ENCODE data around the gene COX14. TPM values are rescaled to one million over a fixed set of nuclear protein-coding genes. Genes with fewer than 3 reads are reported as not detected.

The COX14 gene
- total RNA-seq, 4 donors from 2014 or later: 40.6 to 135 (median 90.9) TPM

DNA sequence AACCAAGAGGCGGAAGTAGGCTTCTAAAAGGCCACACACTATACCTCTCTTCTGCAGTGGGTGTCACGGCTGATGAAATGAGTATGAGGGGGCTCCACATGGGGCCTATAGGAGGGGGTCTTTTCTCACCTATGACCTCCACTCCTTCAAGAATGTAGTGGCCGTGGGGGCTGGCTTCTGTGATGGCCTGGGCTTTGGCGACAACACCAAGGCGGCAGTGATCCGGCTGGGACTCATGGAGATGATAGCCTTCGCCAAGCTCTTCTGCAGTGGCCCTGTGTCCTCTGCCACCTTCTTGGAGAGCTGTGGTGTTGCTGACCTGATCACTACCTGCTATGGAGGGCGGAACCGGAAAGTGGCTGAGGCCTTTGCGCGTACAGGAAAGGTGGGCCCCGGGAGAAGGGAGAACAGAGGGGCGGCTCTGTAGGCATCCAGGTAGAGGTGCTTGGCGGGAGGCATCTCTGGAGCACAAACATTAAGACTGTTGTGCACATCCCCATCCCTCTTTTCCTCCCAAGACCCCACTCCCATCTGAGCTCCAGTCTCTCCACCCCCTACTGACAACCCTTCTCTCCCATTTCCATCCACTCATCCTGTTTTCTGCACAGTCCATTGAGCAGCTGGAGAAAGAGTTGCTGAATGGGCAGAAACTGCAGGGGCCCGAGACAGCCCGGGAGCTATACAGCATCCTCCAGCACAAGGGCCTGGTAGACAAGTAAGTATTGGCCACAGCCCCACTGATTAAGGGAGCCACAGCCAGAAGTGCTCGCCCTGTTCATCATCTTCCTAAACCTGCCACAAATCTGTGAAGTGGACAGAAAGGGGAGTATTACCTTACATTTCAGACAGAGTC lies 4.4 kb upstream of the COX14 start:
- Histone ChIP-seq H3K27me3 (no peaks in the 10 kb centered on the region), H3K36me3 (no peaks in the 10 kb centered on the region), H3K4me3 (replicated peaks in 1 of 3) (no peak overlapping the region), H3K9me3 (no peaks in the 10 kb centered on the region), H3K27ac (no peak overlapping the region), H3K4me1 (peaks cover 28 to 39% of the 10 kb centered on the region in 2 donors)
- TF ChIP-seq, protein P1, sequence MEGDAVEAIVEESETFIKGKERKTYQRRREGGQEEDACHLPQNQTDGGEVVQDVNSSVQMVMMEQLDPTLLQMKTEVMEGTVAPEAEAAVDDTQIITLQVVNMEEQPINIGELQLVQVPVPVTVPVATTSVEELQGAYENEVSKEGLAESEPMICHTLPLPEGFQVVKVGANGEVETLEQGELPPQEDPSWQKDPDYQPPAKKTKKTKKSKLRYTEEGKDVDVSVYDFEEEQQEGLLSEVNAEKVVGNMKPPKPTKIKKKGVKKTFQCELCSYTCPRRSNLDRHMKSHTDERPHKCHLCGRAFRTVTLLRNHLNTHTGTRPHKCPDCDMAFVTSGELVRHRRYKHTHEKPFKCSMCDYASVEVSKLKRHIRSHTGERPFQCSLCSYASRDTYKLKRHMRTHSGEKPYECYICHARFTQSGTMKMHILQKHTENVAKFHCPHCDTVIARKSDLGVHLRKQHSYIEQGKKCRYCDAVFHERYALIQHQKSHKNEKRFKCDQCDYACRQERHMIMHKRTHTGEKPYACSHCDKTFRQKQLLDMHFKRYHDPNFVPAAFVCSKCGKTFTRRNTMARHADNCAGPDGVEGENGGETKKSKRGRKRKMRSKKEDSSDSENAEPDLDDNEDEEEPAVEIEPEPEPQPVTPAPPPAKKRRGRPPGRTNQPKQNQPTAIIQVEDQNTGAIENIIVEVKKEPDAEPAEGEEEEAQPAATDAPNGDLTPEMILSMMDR (IDR thresholded peaks at IDR 0.05): no peak
- no peak for TF ChIP-seq POLR2A (IDR thresholded peaks at IDR 0.05)
- DNase-seq: no peak
- WGBS, 2 donors: 80 to 85% methylated on average over 13 to 17 of the region's 17 CpGs
- intact Hi-C loops (cut with DNase I): loop anchor here (10.0 kb wide), 1 partner anchor 207 kb away; no protein-coding TSS in a partner anchor

DNA sequence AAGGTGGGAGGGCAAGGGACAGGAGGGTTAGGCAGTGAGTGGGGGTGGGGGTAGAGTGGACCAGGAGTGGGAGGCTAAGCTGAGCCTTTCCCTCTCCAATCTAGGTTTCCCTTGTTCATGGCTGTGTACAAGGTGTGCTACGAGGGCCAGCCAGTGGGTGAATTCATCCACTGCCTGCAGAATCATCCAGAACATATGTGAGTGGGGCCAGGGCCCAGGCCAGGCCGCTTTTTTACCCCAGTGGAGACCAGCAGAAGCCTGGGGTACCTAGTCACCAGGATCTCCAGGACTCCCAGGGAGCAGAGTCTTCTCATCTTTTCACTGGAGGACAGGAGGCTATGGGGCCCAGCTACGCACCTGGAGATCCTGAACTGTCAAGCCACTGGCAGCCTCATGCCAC lies 2.7 kb upstream of the COX14 start:
- intact Hi-C loops (cut with DNase I): loop anchor here (10.0 kb wide), 1 partner anchor 205 kb away; no protein-coding TSS in a partner anchor
- Histone ChIP-seq H3K4me1 (peaks cover 35 to 42% of the 10 kb centered on the region in 2 donors), H3K27ac (peak overlapping the region; percentile 86 to 98 (median 95)), H3K36me3 (no peaks in the 10 kb centered on the region), H3K9me3 (no peaks in the 10 kb centered on the region), H3K4me3 (replicated peaks in 1 of 3) (no peak overlapping the region), H3K27me3 (no peaks in the 10 kb centered on the region)
- TF ChIP-seq POLR2A (IDR thresholded peaks at IDR 0.05): no peak
- TF ChIP-seq, protein P1 (IDR thresholded peaks at IDR 0.05): no peak
- no peak for DNase-seq
- WGBS, 2 donors: 95 to 100% methylated on average over 3 of the region's 3 CpGs

DNA sequence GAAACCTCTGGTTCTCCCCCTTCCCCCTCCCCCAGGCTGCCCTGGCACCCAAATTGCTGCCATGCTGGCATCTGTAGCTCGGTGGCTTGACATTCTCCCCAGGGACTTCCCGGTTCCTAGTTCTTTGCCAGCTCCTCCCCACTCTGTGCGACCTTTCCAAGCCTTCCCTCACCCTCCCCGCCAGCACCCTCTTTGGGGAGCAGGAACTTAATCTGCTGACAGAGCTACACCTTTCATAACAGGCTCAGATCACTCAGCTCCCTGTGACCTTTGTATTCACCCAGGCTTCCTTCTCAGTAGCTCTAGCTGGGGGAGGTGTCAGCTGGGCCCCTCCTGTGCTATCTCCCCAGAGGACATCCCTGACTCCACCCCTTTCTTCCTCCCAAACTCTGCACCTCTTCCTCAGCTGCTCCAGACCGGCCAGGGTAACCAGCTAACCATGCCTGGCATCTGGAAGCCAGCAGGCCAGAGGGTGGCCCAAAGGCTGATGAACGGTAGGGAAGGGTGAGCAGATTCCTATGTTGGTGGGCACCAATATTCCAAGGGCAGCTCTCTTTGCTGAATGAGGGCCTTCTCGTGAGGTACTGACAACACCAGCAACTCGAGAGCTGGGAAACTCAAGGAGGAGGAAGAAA lies 1.8 kb upstream of the COX14 start:
- H3K4me1 ChIP-seq: peaks cover 37 to 43% of the 10 kb centered on the region in 2 donors

DNA sequence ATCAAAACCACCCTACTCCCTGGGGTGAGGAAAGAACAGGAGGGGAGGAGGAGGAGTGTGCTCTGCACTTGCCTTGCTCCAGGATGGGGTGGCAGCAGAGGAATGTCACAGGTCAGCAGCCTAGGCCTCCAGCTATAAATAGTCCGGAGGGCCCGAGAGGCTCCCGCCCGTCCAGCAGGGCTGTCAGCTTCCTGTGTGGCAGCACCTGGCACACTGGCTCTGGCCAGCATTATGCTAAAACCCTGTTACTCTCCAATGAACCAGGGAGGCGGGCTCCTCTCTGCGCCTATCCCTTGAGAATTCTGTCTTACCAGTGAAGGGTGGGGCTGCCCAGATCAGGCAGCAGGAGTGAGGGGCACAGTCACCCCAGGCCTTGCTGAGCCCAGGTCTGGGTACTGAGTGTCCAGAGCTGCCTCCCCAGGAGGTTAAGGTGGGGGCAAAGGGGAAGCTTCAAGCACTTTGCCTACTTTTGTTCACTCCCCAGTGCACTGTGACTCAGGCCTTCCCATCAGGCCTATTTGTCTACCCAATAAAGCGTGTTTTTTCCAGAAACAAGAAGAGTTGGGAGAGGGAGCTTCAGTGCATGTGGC lies 1.2 kb upstream of the COX14 start:
- Histone ChIP-seq H3K36me3 (no peaks in the 10 kb centered on the region), H3K9me3 (no peaks in the 10 kb centered on the region), H3K4me1 (peaks cover 37 to 49% of the 10 kb centered on the region in 2 donors), H3K27me3 (no peaks in the 10 kb centered on the region), H3K4me3 (replicated peaks in 1 of 3) (no peak overlapping the region), H3K27ac (peak overlapping the region; percentile 86 to 98 (median 95))
- intact Hi-C loops (cut with DNase I): no loop called here
- WGBS, 2 donors: 18 to 19% methylated on average over 5 to 6 of the region's 7 CpGs
- peak; percentile 96 for DNase-seq
- TF ChIP-seq POLR2A (IDR thresholded peaks at IDR 0.05): peak in 1 of 2 donors; percentile 71
- TF ChIP-seq, protein P1 (IDR thresholded peaks at IDR 0.05): no peak

More for the DNA sequence above, 1.8 kb upstream of the COX14 start:
- peak; percentile 63 to 71 for DNase-seq
- Histone ChIP-seq H3K9me3 (no peaks in the 10 kb centered on the region), H3K36me3 (no peaks in the 10 kb centered on the region), H3K27ac (peak overlapping the region; percentile 86 to 98 (median 95)), H3K27me3 (no peaks in the 10 kb centered on the region), H3K4me3 (replicated peaks in 1 of 3) (no peak overlapping the region)
- no peak for TF ChIP-seq POLR2A (IDR thresholded peaks at IDR 0.05)
- TF ChIP-seq, protein P1 (IDR thresholded peaks at IDR 0.05): no peak
- 32% methylated on average over 8 of the region's 8 CpGs for WGBS, 2 donors
- intact Hi-C loops (cut with DNase I): no loop called here

Measured in thyroid gland (tissue), 4 donors.